Stimulated activated CD4-positive, alpha-beta T cell treated with anti-CD3 and anti-CD28 coated beads, Interleukin-1b, Interleukin-23, amount 100 ng/mL, for 1 hour (primary cell): ENCODE measurements around the gene PRPF19.

Source experiments
- DNase-seq, 2 donors: peaks; one replicate each; pipeline ENCODE4 v3.0.0-alpha.2; 2020; ENCODE audit warnings: low read depth in 2 of 2

Gene PRPF19

DNA sequence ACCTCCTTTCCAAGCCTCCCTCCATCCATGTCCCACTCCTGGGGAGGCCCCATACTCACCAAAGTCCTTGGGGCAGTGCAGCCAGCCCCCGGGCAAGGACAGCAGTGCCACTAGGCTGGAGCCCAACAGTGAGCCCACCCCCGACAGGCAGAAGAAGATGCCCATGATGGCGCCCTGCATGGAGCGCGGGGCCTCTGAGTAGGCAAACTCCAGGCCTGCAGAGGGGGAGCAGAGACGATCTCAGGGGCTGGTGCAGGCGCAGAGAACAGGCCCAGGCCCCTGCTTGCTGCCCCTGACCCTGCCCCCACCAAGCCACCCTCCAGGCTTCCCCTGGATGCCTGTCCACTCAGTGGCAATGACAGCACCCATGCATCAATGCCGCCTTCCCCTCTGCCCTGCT lies 31.4 kb upstream of the PRPF19 start:
- no peak for DNase-seq

DNA sequence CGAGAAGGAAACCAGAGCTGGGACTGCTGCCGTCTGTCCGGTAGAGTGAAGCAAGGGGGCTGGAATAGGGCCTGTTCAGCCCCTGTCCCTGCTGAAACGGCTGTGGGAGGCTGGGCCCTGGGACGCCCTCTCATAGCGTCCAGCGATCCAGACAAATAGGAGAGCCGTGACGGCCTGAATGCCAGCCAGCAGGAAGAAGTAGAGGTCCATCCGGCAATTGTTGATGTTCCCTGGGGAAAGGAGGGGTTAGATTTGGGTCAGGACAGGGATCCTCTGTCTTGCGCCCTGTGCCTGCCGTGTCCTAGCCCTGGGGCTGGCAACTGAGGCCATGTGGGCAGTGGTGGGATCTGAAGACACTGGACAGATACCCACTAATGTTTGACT lies 30.8 kb upstream of the PRPF19 start:
- DNase-seq, result no peak

DNA sequence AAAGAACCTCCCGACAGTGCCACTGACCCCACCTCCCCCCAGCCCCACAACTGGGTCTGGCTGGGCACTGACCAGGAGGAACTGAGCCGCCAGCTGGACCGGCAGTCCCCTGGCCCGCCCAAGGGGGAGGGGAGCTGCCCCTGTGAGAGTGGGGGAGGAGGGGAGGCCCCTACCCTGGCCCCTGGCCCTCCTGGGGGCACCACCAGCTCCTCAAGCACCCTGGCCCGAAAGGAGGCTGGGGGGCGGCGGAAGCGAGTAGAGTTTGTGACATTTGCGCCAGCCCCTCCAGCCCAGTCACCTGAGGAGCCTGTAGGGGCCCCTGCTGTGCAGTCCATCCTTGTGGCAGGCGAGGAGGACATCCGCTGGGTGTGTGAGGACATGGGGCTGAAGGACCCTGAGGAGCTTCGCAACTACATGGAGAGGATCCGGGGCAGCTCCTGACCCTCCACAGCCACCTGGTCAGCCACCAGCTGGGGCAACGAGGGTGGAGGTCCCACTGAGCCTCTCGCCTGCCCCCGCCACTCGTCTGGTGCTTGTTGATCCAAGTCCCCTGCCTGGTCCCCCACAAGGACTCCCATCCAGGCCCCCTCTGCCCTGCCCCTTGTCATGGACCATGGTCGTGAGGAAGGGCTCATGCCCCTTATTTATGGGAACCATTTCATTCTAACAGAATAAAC lies 30.2 kb upstream of the PRPF19 start:
- no peak for DNase-seq

DNA sequence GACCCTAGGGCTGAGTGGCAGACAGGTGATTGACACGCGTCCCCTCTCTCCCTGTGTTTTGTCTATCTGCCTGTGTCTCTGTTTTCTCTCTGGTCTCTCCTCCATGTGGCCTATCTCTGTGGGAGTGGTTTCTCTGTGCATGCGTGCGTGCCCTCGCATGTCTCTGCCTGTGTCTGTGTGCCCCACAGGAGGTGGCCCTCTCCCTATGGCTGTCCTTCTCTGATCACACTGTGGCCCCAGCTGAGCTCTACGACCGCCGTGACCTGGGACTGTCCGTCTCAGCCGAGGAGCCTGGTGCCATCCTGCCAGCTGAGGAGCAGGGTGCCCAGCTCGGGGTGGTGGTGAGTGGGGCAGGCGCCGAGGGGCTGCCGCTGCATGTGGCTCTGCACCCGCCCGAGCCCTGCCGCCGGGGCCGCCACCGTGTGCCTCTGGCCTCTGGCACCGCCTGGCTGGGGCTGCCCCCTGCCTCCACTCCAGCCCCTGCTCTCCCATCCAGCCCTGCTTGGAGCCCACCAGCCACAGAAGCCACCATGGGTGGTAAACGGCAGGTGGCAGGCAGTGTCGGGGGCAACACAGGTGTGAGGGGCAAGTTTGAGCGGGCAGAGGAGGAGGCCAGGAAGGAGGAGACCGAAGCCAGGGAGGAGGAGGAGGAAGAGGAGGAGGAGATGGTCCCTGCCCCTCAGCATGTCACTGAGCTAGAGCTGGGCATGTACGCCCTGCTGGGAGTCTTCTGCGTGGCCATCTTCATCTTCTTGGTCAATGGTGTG lies 29.5 kb upstream of the PRPF19 start:
- DNase-seq, result no peak

DNA sequence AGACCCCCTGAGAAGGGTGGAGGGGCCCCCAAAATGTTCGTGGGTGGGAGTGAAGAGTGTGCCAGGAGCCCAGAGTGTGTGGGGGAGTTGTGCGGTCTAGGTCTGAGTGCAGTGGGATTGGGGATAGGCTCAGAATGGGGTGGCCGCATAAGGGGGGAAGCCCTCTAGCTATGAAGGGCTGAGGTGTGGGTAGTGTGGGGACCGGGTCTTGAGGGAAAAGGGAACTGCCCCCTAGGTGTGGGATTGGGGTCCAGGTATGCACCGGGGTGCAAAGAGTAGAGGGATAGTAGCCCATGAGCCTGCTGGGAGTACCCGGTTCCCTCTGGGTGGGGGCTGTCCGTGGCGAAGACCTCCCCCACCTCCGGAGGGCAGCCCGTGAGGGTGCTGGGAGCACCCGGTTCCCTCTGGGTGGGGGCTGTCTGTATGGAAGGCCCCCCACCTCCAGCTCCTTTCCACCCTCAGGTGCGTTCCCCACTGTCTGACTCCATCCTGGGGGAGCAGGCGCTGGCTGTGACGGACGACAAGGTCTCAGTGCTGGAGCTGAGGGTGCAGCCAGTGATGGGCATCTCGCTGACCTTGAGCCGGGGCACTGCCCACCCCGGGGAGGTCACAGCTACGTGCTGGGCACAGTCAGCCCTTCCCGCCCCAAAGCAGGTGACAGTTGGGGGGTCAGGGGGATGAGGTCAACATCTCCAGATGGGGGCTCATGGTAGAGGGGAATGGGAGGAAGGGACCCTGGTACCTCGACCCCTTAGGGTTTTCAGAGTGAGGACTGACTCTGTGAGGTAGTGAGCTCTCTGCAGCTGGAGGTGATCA lies 28.6 kb upstream of the PRPF19 start:
- DNase-seq, result no peak

DNA sequence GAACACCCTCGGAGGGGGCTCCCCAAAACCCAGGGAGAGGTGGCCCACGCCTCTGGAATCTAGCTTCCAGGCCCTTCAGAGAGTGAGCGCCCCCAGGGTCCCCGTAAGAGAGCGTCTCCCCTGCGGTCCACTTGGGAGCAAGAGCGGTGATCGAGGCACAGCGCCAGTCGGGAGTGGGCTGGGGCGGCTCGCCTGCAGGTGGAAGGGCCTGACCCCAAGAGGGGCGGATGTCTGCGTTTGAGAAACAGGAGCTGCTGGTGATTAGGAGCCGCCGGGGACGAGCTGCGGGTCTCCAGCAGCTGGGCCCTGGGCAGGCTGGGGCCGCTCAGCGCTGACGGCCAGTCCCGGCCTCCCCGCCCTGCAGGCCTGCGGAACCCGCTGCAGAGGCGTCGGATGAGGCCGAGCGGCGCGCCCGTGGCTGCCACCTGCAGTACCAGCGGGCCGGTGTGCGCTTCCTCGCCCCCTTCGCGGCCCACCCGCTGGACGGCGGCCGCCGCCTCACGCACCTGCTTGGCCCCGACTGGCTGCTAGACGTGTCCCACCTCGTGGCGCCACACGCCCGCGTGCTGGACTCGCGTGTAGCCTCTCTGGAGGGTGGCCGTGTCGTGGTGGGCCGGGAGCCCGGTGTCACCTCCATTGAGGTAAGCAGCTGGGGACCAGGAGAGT lies 27.9 kb upstream of the PRPF19 start:
- no peak for DNase-seq

DNA sequence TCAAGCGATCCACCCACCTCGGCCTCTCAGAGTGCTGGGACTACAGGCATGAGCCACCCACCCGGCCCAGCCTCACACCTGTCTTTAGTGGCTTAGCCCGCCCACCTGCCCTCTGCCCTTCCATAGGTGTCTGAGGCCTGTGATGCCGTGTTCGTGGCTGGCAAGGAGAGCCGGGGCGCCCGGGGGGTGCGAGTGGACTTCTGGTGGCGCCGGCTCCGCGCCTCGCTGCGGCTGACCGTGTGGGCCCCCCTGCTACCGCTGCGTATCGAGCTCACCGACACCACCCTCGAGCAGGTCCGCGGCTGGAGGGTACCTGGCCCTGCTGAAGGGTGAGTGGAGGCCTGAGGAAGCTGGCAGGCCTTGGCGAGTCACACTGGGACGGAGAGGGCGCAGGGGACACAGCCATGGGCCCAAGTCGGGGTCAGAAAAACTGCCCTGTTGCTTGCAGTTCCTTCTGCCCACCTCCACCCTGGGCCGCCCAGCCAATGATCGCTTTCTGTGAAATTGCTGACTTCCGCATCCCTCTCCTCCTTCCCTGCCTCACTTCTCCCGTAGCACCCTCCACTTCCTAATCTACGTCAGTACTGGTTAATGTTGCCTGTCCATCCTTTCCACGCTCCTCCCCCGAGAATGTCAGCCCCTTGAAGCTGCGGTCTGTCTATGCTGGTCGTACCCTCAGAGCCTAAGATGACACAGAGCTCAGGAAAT lies 27.2 kb upstream of the PRPF19 start:
- DNase-seq, result no peak

DNA sequence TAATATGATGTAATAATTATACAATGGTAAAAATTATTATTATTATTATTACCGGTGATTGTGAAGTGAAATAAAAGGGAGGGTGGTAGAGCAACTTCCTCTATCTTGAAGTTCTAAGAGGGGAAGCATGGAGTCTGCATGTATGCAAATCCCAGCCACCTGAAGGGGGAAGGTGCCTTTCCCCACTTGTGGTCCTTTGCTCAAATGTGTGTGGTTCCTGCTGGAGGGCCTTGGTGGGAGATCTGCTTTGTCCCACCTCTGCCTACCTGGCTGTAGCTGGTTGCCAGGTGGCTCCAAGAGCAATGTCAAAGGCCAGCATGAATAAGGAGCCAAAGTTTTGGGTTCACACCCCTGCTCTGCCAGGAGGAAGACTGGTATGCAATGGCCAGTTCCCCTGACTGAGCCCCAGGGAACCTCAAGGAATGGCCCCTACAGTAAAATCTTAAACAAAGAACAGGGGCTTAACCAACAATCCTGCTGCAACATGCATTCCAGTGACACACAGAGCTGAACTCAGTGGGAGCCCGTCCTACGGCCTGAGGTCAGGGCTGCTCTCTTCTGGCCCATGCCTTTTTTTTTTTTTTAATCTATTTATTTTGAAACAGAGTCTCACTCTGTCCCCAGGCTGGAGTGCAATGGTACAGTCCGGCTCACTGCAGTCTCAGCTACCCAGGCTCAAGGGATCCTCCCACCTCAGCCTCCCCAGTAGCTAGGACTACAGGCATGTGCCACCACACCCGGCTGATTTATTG lies 26.4 kb upstream of the PRPF19 start:
- DNase-seq, result no peak

DNA sequence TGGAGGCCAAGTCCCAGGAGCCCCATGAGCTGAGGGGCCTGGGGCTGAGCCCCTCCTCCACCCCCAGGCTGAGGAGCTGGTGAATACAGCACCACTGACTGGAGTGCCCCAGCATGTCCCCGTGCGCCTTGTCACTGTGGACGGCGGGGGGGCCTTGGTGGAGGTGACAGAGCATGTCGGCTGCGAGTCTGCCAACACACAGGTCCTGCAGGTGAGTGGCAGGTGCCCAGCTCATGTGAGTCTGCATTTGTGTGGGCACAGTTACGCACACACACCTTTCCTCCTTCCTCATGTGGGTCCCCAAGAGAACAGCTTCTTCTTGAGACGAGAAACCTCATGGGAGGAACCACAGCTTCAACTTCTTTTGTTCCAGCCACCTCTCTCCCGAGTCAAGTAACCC lies 25.5 kb upstream of the PRPF19 start:
- no peak for DNase-seq

DNA sequence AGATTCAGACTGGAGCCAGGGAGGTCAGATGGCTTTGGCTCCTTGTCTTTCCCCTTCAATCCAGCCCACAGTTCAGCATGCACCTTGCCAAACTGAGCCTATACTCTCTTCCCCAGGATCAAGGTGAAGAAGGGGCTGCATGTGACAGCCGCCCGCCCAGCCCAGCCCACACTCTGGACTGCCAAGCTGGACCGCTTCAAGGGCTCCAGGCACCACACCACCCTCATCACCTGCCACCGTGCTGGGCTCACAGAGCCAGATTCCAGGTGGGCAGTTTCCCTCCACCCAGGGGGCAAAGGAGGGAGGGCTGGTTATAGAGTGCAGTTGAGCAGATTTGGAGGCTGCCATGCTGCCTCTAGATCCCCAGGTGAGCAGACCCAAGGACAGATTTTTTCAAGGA lies 24.0 kb upstream of the PRPF19 start:
- DNase-seq, result no peak

DNA sequence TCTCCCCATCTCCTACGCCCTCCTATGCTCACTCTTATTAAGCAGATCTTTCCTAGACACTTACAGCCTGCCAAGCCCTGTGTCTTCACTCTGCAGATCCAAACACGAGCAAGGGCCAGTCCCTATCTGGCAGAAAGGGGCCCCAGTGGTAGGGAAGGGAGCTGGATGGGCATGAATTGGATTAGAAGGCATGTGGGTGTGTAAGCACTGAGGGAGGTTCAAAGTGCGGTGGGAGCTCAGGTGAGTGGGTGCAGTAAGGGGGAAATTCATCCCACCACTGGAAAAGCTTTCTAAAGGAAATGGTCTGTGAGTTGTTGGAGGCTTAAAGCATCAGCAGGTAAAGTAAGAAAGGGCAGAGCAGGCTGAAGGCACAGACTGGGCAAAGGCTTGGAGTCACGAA lies 23.4 kb upstream of the PRPF19 start:
- no peak for DNase-seq

DNA sequence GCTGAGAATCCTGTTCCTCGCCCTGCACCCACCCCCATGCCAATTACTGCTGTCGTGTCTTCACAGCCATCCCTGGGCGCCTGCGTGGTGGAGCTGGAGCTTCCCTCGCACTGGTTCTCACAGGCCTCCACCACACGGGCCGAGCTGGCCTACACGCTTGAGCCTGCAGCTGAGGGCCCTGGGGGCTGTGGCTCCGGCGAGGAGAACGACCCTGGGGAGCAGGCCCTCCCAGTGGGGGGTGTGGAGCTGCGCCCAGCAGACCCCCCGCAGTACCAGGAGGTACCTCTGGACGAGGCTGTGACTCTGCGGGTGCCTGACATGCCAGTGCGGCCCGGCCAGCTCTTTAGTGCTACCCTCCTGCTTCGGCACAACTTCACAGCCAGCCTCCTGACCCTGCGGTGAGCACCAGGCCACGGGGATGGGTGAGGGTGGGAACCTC lies 22.2 kb upstream of the PRPF19 start:
- no peak for DNase-seq

DNA sequence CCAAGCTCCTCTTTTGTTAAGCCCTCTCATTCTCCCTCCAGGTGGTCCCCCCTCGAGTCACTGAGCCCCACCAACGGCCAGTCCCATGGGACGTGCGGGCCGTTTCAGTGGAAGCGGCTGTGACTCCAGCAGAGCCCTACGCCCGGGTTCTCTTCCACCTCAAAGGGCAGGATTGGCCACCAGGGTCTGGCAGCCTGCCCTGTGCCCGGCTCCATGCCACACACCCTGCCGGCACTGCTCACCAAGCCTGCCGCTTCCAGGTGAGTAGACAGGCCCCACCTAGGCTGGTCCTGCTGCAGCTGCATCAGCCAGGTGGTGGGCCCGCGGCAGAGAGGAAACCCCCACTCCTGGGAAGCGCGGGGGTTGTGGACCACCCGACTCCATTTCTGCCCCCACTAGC lies 21.2 kb upstream of the PRPF19 start:
- no peak for DNase-seq

DNA sequence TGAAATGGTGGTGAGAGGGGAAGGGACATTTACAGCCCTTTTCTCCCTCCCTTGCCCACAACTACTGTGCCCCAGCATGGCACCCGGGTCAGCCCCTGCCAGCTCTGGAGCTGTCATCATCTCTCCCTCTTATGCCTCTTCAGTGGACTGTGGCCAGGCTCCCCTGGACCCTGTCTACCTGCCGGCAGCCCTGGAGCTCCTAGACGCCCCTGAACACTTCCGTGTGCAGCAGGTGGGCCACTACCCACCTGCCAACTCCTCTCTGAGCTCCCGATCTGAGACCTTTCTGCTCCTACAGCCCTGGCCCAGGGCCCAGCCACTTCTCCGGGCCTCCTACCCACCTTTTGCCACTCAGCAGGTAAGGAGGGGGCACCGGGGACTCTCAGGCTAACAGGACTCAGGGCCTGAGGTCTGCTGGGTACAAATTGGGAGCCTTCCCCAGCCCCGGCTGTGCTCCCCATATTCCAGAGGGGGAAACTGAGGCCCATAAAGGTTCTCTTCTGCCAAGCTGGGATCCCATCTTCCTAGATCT lies 20.7 kb upstream of the PRPF19 start:
- no peak for DNase-seq

DNA sequence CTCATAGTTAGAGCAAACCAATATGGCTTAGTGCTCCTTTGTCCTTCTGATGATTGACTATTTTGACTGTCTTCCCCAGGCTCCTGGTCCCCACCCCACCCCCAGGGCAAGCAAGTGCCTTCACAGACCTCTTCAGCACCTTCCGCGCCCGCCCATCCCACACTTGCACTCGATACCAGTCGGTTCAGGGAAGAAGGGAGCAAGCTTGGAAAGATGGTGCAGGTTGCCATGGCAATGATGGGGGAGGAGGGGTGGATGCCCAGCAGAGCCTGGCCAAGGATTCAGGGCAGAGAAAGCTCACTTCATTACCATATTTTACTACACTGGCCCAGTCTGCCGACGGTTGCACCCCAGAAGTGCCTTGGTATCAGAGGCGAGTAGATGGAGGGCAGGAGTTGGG lies 20.1 kb upstream of the PRPF19 start:
- DNase-seq, result no peak

DNA sequence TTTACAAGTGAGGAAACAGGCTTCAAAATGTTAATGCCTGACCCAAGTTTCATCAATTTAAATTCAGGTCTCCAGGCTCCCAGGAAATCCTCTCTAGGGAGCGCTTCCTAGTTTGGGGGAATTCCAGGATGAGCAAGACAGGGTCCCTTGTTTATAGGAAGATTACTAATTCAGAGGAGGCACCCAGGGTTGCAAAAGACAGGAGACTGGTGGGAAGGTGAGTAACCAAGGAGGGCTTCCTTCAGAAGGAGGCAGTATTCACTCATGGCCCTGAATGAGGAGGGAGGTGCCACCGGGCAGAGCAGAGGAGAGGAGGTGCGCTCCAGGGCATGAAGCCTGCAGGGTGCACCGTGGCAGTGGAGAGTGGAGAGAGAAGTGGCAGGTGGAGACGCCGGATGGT lies 19.5 kb upstream of the PRPF19 start:
- no peak for DNase-seq

DNA sequence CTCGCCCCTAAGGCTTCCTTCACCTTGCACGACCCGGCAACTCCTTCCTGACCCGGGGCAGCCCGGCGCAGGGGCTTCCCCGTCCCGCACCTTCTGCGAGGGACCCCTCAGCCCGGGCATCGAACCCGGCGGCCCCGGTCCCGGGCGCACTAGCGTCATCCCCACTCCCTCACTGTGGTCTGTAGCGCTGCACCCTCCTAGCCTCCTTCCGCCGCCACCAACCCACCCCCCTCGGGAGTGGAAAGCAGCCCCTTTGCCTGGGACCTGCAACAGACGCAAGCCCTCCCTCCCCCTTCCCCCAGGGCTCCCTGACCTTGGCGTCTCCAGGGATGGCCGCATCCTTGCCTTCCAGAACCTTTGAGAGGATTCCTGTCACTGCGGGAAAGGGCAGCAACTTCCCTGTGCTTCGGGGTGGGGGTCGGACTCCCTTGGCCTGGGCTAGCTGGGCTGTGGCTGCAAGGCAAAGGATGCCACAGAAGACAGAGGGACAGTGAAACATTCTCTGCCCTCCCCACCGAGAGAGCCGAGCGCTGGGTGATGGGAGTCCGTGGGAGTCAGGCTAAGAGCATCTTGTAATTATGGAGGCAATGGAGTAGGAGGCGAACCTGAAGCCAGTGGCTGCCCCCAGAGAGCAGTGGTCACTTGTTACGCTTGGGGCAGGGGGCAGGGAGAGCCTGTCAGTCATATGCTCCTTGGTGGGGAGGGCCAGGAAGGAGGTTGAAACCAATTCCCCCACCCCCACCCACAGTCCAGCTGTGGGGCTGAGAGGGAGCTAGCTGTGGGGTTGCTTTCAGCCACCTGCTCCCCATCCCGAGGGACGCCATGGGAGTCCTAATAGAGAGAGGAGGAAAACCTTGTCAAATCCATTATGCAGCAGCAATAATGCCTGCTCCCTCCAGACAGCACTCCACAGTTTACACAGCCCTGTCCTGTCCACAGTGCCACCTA lies 18.8 kb upstream of the PRPF19 start:
- DNase-seq, result no peak

DNA sequence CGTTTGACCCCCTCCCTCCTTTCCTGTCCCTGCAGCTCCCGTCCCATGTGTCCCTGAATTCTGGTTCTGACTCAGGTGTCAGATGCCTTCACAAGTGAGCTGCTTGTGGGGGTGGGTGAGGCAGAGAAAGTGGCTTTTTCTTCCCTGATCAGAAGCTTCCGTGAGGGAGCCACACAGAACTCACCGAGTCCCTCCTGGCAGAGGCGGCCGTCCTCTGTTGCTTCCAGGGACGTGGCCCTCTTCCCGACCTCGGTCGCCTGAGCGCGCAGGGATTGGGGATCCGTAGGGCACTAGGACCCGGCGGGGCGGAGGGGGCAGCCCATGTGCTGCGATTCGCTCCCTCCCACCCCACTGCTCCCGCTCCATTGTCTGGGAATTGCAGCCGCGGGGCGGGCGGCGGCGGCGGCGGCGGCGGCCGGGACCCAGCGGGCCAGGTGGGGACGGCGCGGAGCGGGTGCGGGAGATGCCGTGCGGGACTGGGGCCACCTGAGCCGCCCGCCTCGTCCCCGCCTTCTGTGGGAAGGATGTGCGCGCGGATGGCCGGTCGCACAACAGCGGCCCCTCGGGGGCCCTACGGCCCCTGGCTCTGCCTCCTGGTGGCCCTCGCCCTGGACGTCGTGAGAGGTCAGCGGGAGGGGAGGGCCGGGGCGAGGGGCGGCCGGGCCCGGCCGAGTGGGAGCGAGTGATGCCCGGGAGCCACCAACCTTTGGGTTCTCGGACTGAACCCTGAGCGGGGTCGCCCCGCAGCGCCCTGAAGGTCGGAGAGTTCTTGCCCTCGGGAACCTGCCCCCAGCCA lies 17.9 kb upstream of the PRPF19 start, which contains the start of gene TMEM132A:
Gene TMEM132A (plus strand): TSS at position 351 of the 796 bp plus-strand sequence. CDS start 174 bp downstream, at position 525.
- no peak for DNase-seq

DNA sequence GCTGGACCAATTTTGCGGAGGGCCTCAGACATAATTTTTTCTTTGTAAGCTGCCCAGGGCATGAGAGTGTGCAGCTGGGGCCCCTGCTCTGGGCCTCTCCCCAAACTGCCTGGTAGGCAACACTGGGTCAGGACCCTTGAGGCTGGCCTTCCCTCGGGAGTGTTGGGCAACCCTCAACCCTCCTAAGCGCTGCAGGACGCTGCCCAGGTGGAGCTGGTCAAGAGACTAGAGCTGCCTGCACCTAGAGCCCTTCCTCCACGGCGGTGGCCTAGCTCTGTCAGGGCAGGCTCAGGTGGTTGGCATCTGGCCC lies 17.4 kb upstream of the PRPF19 start:
- DNase-seq, result no peak
